T47D (cell line): ENCODE measurements around the gene PPHLN1.

ENCODE experiments used
- DNase-seq, 2 experiments: peaks; one replicate each; pipeline versions ENCODE4 v3.0.0 to v3.0.0-alpha.2; 2011 to 2012; ENCODE audit warnings: low read depth in 1 of 2, low spot score in 1 of 2
- JUND ChIP-seq: IDR thresholded peaks from 2 replicates; pipeline ENCODE4 v1.6.1; 2012; ENCODE audit warnings: low read depth
- in situ Hi-C: cut with HindIII; loops from 2 replicates; pipeline ENCODE4 v1.10.0; 2016; ENCODE audit warnings: low sequenced_read_pairs, low pct_unique_long_range_greater_than_20kb

PPHLN1 gene

GRCh38 chr12:42325653-42326474 lies at the start of gene PPHLN1, which contains the start of gene ZCRB1:
TSS of gene PPHLN1 (plus strand) at chr12:42326167. CDS start at chr12:42335903, 9,736 bp downstream.
TSS of gene ZCRB1 (minus strand) at chr12:42326094. CDS start at chr12:42324102, 1,992 bp downstream.
- peak; percentile 70 to 84 for DNase-seq
- in situ Hi-C loops = no loop called here
- TF ChIP-seq JUND = no peak

GRCh38 chr12:42277396-42278127 lies 48.4 kb upstream of the PPHLN1 start:
- no peak for TF ChIP-seq JUND
- in situ Hi-C loops = no loop called here

GRCh38 chr12:42278128-42278510 lies 47.8 kb upstream of the PPHLN1 start:
- no peak for TF ChIP-seq JUND
- no peak for DNase-seq
- in situ Hi-C loops = no loop called here

More at GRCh38 chr12:42277396-42278127, 48.4 kb upstream of the PPHLN1 start:
- no peak for DNase-seq

- peak in 1 of 2 experiments; percentile 22 for DNase-seq
- in situ Hi-C loops = no loop called here
- no peak for TF ChIP-seq JUND
Observed at GRCh38 chr12:42281278-42281677, 44.7 kb upstream of the PPHLN1 start.

GRCh38 chr12:42281844-42282243 lies 44.1 kb upstream of the PPHLN1 start:
- in situ Hi-C loops = no loop called here
- TF ChIP-seq JUND = no peak
- no peak for DNase-seq

- in situ Hi-C loops = no loop called here
- DNase-seq = no peak
- no peak for TF ChIP-seq JUND
Observed at GRCh38 chr12:42282294-42282693, 43.7 kb upstream of the PPHLN1 start.

GRCh38 chr12:42283739-42284138 lies 42.2 kb upstream of the PPHLN1 start:
- in situ Hi-C loops = no loop called here
- no peak for TF ChIP-seq JUND
- no peak for DNase-seq

GRCh38 chr12:42284157-42284556 lies 41.8 kb upstream of the PPHLN1 start:
- in situ Hi-C loops = no loop called here
- no peak for TF ChIP-seq JUND
- DNase-seq = no peak

GRCh38 chr12:42284876-42285275 lies 41.1 kb upstream of the PPHLN1 start:
- in situ Hi-C loops = no loop called here
- DNase-seq = no peak
- no peak for TF ChIP-seq JUND

- in situ Hi-C loops = no loop called here
Observed at GRCh38 chr12:42285431-42285830, 40.5 kb upstream of the PPHLN1 start.

GRCh38 chr12:42286741-42287140 lies 39.2 kb upstream of the PPHLN1 start:
- TF ChIP-seq JUND = no peak
- DNase-seq = no peak
- in situ Hi-C loops = no loop called here

More at GRCh38 chr12:42285431-42285830, 40.5 kb upstream of the PPHLN1 start:
- TF ChIP-seq JUND = no peak
- DNase-seq = no peak

- DNase-seq = no peak
- in situ Hi-C loops = no loop called here
- no peak for TF ChIP-seq JUND
Observed at GRCh38 chr12:42288544-42288943, 37.4 kb upstream of the PPHLN1 start.

GRCh38 chr12:42291680-42292079 lies 34.3 kb upstream of the PPHLN1 start:
- TF ChIP-seq JUND = no peak
- in situ Hi-C loops = no loop called here
- no peak for DNase-seq
